Measurements from ENCODE around the gene MCM3AP.

DNA sequence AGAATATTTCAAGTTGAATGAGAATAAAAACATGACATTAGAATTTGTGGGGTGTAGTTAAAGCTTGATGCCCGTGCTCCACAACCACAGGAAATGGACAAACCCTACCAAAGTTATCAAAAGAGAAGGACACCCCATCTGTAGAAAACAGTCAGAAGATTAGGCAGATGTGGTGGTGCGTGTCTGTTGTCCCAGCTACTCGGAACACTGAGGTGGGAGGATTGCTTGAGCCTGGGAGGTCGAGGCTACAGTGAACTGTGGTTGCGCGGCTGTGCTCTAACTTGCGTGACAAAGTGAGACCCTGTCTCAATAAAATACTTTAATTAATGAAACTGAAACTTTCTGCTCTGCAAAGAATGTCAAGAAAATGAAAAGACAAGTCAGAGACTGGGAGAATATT lies 99.7 kb downstream of the MCM3AP start:
- TF ChIP-seq LEF1 (IDR thresholded peaks at IDR 0.05; ENCODE audit: borderline replicate concordance), result no peak
- no peak for TF ChIP-seq ZNF384 (IDR thresholded peaks at IDR 0.05)
- no peak for TF ChIP-seq TARDBP (IDR thresholded peaks at IDR 0.05)
- no peak for TF ChIP-seq L3MBTL2 (conservative IDR thresholded peaks at IDR 0.05)
- TF ChIP-seq SP1 (IDR thresholded peaks at IDR 0.05), result no peak
- TF ChIP-seq FOXK2 (IDR thresholded peaks at IDR 0.05), result no peak
- TF ChIP-seq FOXA1 (IDR thresholded peaks at IDR 0.05), result no peak
- TF ChIP-seq BHLHE40 (IDR thresholded peaks at IDR 0.05; ENCODE audit: borderline replicate concordance), result no peak
- TF ChIP-seq FOXM1 (IDR thresholded peaks at IDR 0.05; ENCODE audit: borderline replicate concordance), result no peak
- TF ChIP-seq NFRKB (IDR thresholded peaks at IDR 0.05), result no peak
- TF ChIP-seq SUZ12 (IDR thresholded peaks at IDR 0.05), result no peak
- TF ChIP-seq ELF4 (IDR thresholded peaks at IDR 0.05), result no peak
